GM19351 (cell line): ENCODE data around the gene PSMD6.

Source experiments
- ATAC-seq: cut with Tn5 transposase; IDR thresholded peaks from one replicate; pipeline ENCODE4 v1.9.1; 2021; ENCODE audit warnings: mild to moderate bottlenecking, moderate library complexity; ENCODE audit not compliant: unreplicated experiment

Gene PSMD6

DNA sequence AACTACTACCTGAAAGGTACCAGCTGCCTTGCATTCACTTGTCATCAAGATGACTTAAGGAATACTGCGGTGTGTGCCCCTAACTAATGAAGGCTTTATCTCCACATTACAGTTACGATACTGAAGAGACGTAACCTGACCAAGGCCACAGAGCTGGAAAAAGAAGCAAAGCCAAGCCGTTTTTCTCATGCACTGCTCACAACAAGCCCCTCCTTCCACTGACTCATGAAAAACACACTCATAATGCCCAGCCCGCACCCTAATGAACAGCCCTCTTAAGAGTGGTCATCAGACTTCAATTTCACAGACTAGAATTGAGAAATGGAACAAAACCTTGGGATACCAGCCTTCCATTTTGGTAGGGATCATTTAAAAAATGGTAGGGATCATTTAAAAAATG is 11.6 kb downstream of the PSMD6 start:
- no peak for ATAC-seq

DNA sequence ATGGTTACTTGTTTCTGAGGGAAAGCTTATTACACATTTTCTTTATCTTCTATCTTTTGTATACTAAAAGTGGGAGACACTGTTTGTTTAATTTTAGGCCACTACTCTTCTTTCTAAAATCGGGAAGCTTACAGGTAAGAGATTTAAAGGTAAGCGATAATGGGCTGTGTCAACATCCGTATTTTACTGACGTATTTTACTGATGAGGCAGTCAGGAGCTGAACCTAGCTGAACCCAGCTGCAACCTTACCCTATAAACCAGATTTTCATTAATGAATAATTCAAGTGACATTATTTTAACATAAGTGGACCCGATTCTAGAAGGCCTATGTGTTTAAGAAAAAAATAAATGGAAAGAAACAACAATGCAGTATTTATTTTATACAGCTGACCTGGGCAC is 13.1 kb downstream of the PSMD6 start:
- no peak for ATAC-seq

DNA sequence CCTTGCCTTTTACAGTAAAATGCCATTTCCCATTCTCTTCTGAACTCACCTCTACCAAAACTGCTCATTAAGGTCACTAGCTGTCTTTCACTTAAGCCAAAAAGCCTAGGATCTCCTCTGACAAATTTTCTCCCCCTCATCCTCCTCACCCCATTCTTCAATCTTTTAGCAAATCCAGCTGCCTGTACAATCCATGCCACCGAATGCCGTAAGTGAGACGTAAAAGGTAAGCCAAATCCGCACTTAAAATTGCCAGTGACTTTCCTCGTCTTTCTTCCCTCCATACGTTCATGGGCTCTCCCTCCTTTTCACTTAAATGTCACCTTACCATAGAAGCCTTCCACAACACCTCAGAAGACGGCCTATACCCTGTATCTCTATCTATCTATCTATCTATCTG is 13.8 kb downstream of the PSMD6 start:
- no peak for ATAC-seq

DNA sequence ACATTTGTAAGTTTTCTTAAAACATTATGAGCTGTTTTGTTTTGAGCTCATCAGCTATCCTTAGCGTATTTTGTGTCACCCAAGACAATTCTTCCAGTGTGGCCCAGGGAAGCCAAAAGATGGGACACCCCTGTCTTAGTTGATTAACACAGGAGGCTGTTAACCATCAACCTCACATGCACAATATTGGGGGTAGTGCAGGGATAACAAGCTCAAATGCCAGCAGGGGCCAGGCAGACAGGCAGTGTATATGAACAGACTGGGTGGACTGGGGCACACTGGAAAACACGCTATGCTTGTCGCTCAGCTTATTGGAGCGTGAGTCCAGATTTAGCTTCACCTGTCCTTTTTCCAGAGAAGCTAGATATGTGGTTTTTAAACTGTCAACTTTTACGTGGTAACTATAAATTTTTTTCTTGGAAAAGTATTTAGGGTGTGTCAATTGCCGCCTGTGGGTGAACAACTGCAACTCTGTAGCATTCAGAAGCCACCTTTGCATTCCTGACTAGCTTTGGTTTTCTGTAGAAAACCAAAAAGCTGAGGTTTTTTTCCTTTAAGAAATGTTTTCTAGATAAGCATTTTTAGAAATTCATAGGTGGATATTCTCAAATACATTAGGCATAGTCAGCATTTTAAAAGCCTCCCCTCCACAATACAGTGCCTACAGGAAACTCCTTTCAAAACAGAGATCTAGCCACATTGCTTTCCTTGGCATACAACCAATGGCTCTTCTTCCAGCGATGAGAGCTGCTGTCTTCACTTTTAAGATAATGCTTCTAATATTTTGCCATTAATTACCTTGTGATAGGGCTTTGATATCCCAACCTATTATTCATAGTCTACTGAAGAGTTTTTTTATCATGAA is 14.6 kb downstream of the PSMD6 start:
- ATAC-seq, result no peak

DNA sequence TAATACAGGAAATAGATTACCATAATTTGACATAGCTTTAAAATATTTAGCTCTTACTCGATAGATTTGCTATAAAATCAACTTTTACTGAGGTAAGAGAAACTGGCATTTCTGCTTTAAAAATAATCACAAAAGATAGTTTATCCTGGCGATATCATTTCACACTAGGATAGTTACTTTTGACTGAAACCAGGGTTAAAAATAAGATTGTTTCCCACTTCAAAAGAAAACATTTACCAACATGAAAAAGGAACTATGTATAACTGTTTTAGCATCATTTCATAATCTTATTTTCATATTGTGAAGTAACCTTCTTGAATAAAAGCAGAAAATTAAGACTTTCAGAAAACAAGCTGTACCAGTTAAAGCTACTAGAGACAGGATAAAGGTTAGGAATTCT is 15.3 kb downstream of the PSMD6 start:
- ATAC-seq, result no peak

DNA sequence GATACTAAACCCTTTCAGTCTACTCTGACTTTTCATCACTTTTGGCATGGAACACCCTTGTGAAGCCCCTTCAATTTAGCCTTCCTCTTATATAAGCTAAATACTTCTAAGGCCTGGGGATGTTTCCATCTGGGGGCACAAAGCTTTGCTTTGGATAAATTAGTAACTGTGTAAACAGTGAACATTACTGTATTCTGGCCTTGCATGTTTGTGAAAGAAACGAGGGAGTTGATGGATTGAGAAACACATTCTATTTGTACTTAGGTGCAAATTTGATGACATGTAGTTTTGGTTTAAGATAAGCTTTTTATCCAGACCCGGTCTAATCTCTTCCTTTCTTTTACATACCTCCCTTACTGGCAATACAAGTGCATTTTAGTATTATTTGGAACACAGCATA is 19.7 kb downstream of the PSMD6 start:
- no peak for ATAC-seq

DNA sequence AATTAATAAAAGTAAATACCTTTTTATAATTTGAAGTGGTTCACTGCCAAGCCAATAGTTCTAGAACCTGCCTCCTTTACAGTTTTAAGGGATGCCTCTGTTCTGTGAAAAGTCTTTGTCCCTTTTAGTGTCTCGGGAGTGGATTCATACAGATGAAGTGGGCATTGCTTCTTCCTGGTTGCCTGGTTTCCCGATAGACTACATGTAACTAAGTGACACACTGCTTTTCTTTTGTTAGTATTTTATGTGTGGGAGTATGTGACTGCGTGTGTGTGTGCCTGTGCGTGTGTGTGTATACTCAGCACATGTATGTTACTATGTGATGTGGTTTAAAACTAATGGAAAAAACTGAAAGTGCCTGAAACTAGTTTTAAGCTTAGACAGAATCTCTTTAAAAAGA is 21.1 kb downstream of the PSMD6 start:
- ATAC-seq, result no peak

DNA sequence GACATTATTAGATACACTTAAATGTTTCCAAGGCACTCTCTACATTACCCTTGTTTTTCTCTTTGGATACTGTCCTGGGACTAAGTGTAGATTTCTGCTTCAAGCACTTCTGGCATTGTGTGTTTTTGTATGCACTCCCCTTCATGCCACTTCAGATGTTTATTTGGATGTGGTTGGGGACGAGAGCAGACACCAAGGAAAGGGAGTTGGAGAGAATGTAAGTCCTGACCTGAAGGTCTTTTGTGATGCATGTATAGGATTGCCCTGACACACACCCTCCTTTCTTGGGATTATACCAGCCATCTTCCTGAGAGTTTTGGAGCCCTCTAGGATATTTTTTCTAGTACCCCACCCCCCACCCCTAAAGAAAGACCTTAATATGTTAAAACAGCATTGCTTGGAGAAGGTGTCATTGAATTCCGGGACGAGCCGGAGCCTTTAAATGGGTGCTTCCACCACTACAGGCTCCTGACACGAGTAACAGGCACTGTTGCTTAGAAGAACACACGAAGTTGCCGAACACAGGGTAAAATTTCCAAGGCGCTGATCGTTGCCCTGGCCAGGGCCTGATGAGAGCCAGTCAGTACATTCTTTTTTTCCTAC is 22.7 kb downstream of the PSMD6 start:
- ATAC-seq, result no peak

DNA sequence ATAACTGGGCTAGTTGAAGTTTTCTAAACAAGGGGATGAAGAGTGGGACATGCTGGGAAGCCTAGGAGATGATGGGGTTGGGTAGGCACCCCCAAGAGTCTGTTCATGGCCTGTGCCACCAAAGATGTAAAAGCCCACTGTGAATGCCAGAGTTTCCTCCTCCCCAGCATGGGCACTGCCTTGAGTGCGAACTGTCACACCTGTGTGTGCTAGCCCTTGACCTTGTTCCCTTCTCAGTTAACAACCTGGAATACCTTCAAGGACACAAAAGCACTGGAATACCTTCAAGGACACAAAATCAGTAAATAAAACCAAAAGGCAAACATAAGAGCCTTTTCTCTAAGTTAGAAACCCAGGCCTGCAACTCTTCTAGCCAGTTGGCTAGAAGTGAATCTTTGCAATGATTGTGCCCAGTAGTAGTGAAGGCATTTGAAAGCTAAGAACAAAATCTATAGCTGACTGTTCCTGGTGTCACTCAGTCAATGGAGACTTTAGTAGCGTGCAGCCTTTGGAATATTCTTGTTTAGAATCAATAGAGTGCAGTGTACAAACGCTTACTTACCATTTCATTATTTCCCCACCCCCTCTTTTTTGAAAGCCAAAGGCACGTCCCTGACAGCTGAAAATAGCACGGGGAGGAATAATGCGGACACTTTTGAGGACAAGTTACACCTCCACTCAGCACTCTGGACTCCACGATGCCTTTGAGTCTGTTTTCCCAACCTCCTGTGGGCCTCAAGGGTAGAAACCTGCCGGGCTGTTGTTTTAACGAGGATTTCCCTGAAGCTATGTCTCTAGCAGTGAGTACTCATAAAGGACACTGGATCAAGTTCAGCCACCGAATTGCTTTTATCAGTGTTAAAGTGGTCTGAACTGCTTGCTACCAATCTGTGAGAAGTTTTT is 24.2 kb downstream of the PSMD6 start:
- ATAC-seq, result no peak

DNA sequence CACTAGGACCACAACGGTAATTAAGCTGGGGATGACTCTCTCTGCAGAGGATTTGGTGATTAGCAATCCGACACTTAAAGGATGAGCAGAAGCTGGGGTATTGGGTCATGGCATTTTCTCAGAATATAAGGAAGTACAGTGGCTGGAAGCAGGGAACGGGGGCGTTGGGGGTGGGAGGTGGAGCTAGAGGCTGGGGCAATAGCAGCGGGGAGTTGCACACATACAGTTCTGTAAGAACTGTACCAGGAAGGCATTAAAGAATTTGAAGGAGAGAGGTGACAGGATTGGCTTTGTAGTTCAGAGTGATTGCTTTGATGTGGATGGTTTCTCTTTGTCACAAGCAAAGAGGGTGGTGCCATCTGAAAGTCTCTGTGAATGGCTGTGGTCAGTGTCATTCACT is 28.2 kb downstream of the PSMD6 start:
- no peak for ATAC-seq

DNA sequence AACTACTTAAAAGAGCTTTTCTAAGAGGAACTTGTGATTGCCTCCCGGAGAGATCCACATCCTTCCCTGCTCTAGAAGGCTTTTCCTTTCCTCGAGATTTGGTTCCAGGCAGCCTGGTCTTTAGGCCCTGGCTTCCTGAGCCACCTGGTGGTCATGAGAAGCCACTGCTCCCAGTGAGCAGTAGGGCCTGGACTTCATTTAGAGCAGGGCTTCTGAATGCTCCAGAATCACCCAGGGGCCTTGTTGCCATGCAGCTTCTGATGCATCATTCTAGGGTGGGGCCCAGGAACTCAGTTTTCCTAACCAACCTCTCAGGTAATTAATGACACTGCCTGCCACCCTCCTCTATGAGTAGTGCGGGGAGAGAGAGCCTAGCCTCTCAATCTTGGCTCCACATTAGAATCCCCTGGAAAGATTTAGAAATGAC is 29.6 kb downstream of the PSMD6 start:
- ATAC-seq, result peak; percentile 93

DNA sequence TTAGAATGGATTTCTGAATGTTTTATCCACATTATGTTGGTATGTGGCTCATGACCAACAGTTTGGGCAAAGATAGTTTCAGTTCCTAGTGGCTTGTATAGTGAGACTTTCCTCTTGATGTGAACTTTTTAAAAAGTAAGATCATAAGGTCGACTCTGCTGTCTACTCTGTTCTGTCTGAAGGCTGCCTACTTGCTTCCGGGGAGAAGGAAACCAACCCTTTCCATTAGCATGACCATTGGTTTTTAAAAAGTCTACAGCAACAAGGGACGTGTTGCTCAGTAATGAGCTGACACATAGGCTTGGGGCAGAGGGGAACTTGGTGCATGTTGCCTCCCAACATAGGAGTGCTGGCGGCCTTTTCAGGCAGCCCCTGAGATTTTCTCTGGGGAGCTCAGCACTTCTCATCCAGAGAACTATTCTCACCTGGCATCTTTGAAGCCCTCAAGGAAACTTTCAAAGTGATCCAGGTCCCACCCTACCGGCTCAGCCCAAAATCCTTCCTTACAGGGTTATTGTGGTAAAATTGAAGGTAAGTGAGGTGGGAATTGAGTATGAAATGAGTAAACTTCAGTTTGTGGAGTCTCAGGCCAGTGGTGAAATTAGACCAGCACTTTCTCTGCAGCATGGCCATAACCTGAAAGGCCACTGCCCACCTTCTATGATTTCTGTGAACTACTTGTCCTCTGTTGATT is 30.6 kb downstream of the PSMD6 start:
- no peak for ATAC-seq

DNA sequence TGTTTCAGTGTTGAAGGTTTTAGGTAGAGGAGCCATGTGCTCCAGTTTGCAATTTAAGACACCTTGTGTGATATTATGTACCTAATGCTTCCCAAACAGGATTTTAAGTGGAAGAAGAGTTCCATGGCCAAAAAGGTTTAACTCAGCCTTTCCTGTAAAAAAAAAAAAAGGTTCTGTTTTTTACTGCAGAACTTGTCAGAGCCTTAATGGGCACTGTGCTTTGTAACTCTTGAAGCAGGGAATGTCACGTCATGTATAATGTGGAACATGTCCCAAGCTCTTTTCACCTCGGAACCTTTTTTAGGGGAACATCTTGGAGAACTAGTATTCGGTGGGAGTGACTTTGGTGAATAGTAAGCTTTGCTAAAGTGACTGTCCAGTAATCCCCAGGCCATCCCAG is 31.6 kb downstream of the PSMD6 start:
- no peak for ATAC-seq

DNA sequence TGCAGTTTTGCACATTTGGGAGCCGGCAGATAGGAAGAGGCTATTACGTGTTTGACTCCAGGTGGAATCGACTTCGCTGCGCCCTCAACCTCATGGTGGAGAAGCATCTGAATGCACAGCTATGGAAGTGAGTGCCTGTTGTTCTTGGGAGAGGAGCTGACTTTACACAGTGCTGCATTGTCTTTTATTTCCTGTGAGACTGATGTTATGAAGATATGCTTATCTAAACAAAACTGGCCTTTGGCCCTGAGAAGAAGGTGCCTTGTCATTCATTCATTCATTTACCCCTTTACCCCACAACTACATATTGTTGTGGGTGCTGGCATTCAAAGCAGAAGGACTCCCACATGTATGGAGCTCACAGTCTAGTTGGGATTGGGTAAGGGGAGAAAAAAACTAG is 32.6 kb downstream of the PSMD6 start:
- no peak for ATAC-seq

DNA sequence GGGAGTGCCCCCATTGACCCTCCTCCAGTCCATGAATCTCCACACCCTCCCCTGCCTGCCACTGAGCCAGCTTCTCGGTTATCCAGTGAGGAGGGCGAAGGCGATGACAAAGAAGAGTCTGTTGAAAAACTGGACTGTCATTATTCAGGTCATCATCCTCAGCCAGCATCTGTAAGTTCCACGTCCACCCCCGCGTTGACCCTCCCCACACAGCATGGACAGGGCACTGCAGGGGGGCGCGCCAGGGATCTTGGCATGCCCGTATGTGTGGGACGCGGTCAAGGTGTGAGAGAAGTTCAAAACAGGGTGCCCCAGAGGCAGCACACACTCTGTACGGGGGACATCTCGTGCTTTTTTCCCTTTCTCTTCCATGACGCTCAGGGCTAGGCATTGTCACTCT is 33.1 kb downstream of the PSMD6 start:
- no peak for ATAC-seq

DNA sequence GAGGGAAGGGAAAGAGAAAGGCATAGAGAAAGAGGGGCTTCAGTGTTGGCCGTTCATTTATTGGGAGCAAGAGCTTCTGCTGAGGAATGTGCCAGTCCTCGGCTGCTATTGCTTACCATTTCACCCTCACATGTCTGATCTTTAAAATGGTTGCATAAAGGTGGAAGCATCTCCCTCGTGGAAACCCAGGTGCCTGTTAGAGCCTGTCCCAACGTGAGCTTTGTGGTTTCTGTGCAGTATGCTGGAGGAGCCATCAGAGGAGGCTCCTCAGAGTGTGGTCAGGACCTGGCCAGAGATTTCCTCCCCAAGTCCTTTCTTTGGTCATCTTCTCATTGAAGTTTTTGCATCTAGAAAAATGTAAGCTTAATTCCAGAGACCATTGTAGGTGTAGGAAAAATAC is 34.4 kb downstream of the PSMD6 start:
- no peak for ATAC-seq

DNA sequence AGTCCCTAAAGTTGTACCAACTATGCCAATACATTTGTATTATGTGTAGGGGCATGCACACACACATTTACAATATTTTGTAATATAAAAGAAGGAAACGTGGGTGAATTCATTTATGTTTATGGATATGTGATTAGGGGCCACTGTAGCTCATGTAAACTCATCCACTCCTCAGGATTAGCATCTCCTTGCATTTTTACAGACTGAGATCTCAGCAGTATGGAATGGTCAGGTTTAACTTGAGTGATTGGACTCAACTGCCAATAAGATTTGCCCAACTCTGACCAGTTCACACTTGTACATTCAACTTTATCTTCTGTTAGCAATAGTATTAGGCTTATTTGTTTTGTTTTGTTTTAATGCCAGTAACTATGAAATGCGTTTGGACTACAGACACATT is 36.5 kb downstream of the PSMD6 start:
- ATAC-seq, result no peak

DNA sequence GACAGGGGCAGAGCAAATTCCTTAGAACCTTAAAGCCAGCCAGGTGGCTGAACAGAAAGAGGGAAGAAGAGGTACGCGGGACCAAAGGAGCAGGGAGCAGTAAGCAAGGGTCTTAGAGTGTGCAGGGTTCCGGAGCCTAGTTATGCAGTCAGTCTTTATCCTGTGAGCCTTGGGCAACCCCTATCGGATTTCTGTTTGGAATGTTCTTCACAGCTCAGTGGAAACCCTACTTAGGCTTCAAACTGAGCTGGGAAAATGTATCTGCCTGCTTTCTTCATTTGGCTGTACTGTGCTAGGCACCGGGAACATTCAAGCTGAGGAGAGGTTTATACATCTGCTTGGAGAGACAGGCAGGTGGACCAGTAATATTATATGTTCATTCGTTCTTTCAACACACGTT is 37.1 kb downstream of the PSMD6 start:
- ATAC-seq, result no peak

DNA sequence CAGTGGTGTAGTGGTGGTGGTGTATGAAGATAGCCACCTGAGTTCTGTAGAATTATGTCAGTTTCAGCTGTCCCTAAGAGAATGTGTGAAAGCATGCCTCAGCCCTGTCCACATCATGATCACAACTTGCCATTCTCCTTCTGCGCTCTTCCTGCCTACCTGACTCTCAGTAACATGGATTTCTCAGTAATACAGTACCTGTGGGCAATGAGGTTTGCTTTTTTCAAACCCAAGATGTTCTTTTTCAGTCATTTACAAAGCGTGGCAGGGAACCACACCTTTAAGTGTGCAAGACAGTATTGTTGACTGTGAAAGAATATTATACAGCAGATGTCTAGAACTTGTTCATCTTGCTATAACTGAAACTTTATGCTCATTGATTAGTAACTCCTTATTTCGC is 38.9 kb downstream of the PSMD6 start:
- ATAC-seq, result no peak

DNA sequence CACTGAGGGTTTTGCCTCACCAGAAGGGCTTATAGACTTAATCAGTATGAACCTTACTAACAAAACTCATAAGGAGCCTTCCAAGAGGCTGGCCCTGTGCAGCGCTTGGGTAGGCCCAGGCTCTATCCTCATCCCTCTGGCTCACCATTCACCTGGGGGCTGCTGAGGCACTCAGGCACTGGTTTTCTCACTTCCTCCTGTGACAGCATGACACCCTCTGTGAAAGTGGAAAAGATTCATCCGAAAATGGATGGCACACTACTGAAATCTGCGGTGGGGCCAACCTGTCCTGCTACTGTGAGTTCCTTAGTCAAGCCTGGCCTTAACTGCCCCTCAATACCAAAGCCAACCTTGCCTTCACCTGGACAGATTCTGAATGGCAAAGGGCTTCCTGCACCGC is 41.3 kb downstream of the PSMD6 start:
- ATAC-seq, result no peak

DNA sequence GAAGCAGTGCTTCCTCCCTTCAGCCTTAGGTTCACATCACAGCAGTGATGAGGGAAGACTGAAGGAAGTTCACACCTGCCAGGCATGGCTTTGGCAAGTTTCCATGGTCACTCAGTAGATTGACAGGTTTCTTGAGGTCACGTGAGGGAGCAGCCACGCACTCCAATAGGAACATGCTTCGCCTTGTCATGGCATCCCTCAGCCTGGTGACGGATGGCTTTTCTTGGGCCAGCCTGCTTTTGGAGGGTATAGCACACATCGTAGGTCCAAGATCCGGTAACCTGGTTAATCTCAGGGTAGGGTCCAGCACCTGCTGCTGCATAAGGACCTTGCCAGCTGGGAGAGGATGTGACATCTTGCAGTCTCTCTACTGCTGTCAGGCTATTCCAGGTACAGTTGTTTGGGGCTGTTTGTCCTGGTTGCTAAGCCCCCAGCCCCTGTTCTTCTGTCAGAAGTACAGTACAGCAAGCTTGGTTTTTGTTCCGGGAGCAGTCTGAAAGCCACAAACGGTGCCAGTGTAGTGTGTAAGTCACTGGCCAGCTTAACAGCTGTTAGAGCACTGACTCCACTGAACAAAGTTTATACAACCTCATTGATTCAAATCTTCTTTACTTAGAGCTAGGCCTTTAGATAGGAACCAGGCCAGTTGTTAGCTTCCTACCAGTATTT is 42.3 kb downstream of the PSMD6 start:
- ATAC-seq, result no peak
